Keratinocyte (primary cell): Measurements from ENCODE around the gene AUH.

Experiments used
- EZH2 ChIP-seq: IDR thresholded peaks from one replicate; pipeline ENCODE4 v1.6.1; 2012; ENCODE audit warnings: inconsistent platforms, mild to moderate bottlenecking, low read length, moderate library complexity
- TF ChIP-seq, protein P1 (sequence below), 3 experiments: IDR thresholded peaks in 1 of 3; conservative IDR thresholded peaks in 1 of 3; optimal IDR thresholded peaks in 1 of 3; 2 replicates in 2 of 3; 3 replicates in 1 of 3; pipeline versions ENCODE3 to v1.5.1; 2011; ENCODE audit warnings: low read length in 3 of 3, mild to moderate bottlenecking in 3 of 3, moderate library complexity in 2 of 3, control low read depth in 1 of 3, inconsistent platforms in 1 of 3; ENCODE audit not compliant: insufficient read depth in 2 of 3; ENCODE audit errors: extremely low read depth in 1 of 3

DNA sequence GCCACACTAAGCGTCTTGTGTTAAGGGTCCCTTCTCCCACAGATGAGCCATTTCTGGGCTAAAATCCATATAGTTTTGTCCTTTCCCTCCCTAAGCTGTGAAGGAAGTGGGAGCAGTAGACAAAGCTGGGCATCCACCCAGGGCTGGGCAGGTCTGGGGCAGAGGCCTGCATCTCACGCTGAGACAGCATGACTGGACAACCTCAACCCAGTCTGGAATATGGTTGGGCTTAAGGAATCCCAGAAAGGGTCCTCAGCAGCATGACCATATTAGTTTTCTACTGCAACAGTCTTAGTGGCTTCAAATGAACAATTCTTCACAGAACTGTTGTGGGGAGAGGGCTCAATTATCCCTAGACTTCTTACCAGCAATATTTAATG is 173.8 kb downstream of the AUH start:
- TF ChIP-seq, protein P1, sequence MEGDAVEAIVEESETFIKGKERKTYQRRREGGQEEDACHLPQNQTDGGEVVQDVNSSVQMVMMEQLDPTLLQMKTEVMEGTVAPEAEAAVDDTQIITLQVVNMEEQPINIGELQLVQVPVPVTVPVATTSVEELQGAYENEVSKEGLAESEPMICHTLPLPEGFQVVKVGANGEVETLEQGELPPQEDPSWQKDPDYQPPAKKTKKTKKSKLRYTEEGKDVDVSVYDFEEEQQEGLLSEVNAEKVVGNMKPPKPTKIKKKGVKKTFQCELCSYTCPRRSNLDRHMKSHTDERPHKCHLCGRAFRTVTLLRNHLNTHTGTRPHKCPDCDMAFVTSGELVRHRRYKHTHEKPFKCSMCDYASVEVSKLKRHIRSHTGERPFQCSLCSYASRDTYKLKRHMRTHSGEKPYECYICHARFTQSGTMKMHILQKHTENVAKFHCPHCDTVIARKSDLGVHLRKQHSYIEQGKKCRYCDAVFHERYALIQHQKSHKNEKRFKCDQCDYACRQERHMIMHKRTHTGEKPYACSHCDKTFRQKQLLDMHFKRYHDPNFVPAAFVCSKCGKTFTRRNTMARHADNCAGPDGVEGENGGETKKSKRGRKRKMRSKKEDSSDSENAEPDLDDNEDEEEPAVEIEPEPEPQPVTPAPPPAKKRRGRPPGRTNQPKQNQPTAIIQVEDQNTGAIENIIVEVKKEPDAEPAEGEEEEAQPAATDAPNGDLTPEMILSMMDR (optimal IDR thresholded peaks at IDR 0.05 in 1 of 3, IDR thresholded peaks at IDR 0.05 in 1 of 3, conservative IDR thresholded peaks at IDR 0.05 in 1 of 3; ENCODE audit: extremely low read depth in 1 of 3, insufficient read depth in 2 of 3, low read length in 3 of 3): no peak
- TF ChIP-seq EZH2: no peak
